ENCODE data around the gene SUV39H1.
"Not testable (repeated sequence)": the region's sequence is repeated elsewhere in the genome, so short reads cannot be mapped to it uniquely, and the experiment has no call there.

Gene SUV39H1

DNA sequence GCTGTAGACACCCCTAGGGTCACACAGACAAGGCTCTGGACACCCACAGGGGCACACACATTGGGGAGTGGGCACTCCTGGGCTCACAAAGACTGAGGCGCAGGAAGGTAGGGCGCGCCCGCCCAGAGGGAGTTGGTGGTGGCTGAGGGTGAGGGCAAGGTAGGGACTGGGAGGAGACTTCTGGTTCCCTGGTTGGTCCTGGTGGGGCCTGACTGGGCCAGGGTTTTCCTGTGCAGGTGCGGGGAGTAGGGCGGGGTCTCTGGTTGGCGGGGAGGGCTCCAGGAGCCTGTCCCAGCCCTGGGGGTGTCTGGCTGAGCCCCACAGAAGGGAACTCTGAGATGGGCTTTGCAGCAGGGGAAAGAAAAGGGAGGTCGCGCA, 19.7 kb upstream of the SUV39H1 start:
- Histone ChIP-seq H3K4me1 (peaks cover 0 to 12% (median 0%) of the 10 kb centered on the region in 4 donors), H3K27me3 (no peaks in the 10 kb centered on the region), H3K4me3 (peak overlapping the region; percentile 69 to 83), H3K9me3 (no peaks in the 10 kb centered on the region), H3K36me3 (no peaks in the 10 kb centered on the region), H3K27ac (peak overlapping the region; percentile 76 to 87)
- intact Hi-C loops (cut with DNase I; ENCODE audit: low total_unique reads) = no loop called here
- TF ChIP-seq, protein P1, sequence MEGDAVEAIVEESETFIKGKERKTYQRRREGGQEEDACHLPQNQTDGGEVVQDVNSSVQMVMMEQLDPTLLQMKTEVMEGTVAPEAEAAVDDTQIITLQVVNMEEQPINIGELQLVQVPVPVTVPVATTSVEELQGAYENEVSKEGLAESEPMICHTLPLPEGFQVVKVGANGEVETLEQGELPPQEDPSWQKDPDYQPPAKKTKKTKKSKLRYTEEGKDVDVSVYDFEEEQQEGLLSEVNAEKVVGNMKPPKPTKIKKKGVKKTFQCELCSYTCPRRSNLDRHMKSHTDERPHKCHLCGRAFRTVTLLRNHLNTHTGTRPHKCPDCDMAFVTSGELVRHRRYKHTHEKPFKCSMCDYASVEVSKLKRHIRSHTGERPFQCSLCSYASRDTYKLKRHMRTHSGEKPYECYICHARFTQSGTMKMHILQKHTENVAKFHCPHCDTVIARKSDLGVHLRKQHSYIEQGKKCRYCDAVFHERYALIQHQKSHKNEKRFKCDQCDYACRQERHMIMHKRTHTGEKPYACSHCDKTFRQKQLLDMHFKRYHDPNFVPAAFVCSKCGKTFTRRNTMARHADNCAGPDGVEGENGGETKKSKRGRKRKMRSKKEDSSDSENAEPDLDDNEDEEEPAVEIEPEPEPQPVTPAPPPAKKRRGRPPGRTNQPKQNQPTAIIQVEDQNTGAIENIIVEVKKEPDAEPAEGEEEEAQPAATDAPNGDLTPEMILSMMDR (IDR thresholded peaks at IDR 0.05) = no peak
- DNase-seq = no peak

DNA sequence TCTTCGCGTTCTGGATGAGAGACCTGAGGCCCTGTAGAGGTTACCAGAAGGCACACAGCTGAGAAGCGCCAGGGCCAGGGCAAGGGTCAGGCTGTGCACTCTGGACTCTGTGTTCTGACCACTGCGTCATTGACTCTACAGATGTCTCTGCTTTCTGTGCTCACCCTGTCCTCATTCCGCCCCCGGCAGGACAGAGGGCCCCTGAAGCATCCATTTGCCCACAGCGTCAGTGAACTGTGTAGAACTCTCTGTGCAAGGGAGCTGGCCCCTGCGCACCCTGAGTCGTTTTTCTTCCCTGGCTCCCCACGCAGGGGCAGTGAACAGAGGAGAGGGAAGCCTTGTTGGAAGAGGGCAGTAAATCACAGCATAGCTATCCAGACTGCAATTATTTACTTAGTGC, 19.0 kb upstream of the SUV39H1 start:
- intact Hi-C loops (cut with DNase I; ENCODE audit: low total_unique reads) = no loop called here
- H3K4me3 ChIP-seq = peak overlapping the region in 1 of 2 donors; percentile 69
- no peak overlapping the region for H3K27ac ChIP-seq
- DNase-seq = no peak
- H3K36me3 ChIP-seq = no peaks in the 10 kb centered on the region
- H3K27me3 ChIP-seq = no peaks in the 10 kb centered on the region
- TF ChIP-seq, protein P1 (IDR thresholded peaks at IDR 0.05) = no peak
- H3K9me3 ChIP-seq = no peaks in the 10 kb centered on the region
- peaks cover 0 to 12% (median 0%) of the 10 kb centered on the region in 4 donors for H3K4me1 ChIP-seq

DNA sequence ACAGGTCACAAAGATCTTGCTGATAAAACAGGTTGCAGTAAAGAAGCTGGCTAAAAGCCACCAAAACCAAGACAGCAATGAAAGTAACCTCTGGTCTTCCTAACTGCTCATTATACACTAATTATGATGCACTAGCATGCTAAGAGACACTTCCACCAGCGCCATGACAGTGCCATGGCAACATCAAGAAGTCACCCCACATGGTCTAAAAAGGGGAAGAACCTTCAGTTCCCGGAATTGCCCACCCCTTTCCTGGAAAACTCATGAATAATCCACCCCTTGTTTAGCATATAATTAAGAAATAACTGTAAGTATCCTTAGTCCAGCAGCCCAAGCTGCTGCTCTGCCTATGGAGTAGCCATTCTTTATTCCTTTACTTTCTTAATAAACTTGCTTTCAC, 16.1 kb upstream of the SUV39H1 start:
- H3K36me3 ChIP-seq; intact Hi-C loops (cut with DNase I; ENCODE audit: low total_unique reads); H3K4me1 ChIP-seq; H3K9me3 ChIP-seq; DNase-seq; H3K27ac ChIP-seq; H3K4me3 ChIP-seq; H3K27me3 ChIP-seq: not testable (repeated sequence)

DNA sequence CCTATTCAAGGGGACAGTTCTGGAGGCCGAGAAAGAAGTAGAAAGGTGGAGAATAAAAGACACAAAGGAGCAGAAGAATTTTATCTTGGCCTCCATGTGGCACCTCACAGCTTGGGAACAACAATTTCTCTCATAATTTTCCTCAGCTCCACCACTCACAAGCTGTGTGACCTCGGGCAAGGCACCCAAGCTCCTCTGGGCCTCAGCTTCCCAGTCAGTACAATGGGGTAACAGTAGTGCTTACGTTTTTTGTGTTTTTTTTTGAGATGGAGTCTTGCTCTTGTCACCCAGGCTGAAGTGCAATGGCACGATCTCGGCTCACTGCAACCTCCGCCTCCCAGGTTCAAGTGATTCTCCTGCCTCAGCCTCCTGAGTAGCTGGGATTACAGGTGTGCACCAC, 15.6 kb upstream of the SUV39H1 start:
- H3K36me3 ChIP-seq; intact Hi-C loops (cut with DNase I; ENCODE audit: low total_unique reads); H3K4me1 ChIP-seq; H3K4me3 ChIP-seq; DNase-seq; H3K27ac ChIP-seq; H3K27me3 ChIP-seq; H3K9me3 ChIP-seq: not testable (repeated sequence)

DNA sequence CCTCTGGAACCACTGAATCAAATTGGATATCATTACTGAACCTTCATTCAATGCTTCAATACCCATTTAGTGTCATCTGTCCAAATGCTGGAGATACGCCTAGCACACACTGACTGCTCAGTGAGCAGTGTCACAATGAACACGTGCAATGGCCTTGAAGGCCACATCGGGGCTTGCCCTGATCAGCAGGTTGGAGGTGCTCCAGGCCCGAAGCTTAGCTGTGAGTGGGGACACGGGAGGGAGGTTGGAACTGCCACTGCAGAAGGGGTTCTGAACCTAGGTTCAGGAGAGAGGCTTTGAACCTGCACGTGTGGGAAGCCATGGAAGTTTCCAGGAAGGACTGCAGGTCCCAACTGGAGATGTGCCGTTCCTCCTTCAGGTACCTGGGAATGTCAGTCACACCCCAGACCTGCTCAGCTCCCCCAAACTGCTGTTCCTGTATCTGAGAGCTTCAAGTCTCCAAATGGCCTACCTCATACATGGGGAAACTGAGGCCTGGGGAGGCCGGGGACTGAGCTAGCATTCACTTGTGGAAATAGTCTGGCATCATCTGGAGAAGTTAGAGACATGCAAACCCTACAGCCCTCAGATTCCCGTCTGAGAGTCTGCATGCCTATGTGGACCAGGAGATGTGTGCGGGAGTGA, 14.9 kb upstream of the SUV39H1 start:
- Histone ChIP-seq H3K4me1 (peaks cover 0 to 6% (median 0%) of the 10 kb centered on the region in 4 donors), H3K27me3 (peaks cover 0 to 3% of the 10 kb centered on the region in 2 donors), H3K9me3 (no peaks in the 10 kb centered on the region), H3K4me3 (no peak overlapping the region), H3K27ac (no peak overlapping the region), H3K36me3 (no peaks in the 10 kb centered on the region)
- intact Hi-C loops (cut with DNase I; ENCODE audit: low total_unique reads) = no loop called here
- no peak for DNase-seq
- TF ChIP-seq, protein P1 (IDR thresholded peaks at IDR 0.05) = no peak

DNA sequence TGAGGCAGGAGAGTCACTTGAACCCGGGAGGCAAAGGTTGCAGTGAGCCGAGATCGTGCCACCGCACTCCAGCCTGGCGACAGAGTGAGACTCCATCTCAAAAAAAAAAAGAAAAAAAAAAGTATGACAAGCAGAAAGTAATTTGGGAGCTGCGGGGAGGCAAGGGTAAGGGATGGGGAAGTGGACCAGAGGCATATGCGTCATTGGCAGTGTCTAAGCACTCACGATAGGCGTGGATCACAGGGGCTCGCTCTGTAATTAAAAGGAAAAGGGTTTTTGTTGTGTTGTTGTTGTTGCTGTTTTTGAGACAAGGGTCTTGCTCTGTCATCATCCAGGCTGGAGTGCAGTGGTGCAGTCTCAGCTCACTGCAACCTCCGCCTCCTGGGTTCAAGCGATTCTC, 13.7 kb upstream of the SUV39H1 start:
- DNase-seq; H3K4me3 ChIP-seq; H3K4me1 ChIP-seq; H3K36me3 ChIP-seq; H3K9me3 ChIP-seq; intact Hi-C loops (cut with DNase I; ENCODE audit: low total_unique reads); H3K27me3 ChIP-seq; H3K27ac ChIP-seq: not testable (repeated sequence)

DNA sequence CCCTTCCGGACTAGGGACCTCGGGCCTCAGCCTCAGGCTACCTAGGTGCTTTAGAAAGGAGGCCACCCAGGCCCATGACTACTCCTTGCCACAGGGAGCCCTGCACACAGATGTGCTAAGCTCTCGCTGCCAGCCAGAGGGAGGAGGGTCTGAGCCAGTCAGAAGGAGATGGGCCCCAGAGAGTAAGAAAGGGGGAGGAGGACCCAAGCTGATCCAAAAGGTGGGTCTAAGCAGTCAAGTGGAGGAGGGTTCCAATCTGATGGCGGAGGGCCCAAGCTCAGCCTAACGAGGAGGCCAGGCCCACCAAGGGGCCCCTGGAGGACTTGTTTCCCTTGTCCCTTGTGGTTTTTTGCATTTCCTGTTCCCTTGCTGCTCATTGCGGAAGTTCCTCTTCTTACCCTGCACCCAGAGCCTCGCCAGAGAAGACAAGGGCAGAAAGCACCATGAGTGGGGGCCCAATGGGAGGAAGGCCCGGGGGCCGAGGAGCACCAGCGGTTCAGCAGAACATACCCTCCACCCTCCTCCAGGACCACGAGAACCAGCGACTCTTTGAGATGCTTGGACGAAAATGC, 13.0 kb upstream of the SUV39H1 start, which contains the start of gene WAS:
Gene WAS, plus strand, starts transcription at position 389 of the 572 bp plus-strand sequence. Its CDS starts 55 bp downstream, at position 444.
- intact Hi-C loops (cut with DNase I; ENCODE audit: low total_unique reads) = no loop called here
- no peak within 1 kb of the TSS for H3K27ac ChIP-seq
- TF ChIP-seq, protein P1 (IDR thresholded peaks at IDR 0.05) = no peak
- H3K4me3 ChIP-seq = peak within 1 kb of the TSS; percentile 21 to 25
- H3K4me1 ChIP-seq = no peaks in the 10 kb centered on the region
- peaks cover 0 to 6% of the 10 kb centered on the region in 2 donors for H3K27me3 ChIP-seq
- no peak for DNase-seq
- no peaks in the 10 kb centered on the region for H3K9me3 ChIP-seq
- H3K36me3 ChIP-seq = no peaks in the 10 kb centered on the region
